Bronchial epithelial cell (primary cell): ENCODE data around the gene PIWIL1. TPM values are rescaled to one million over a fixed set of nuclear protein-coding genes. Genes with fewer than 3 reads are reported as not detected.

ENCODE experiments used
- DNase-seq: peaks from one replicate; pipeline ENCODE4 v3.0.0-alpha.2; 2010; ENCODE audit warnings: low read depth
- FAIRE-seq: peaks from 2 replicates; lab custom pipeline; 2011; peaks lifted over from hg19 to GRCh38; lab: Jason Lieb, UNC
- H3K27me3 ChIP-seq: 2 replicates; pipeline ENCODE4 v1.5.1; 2011; ENCODE audit warnings: low read length; ENCODE audit not compliant: control insufficient read depth, insufficient read depth
- H3K36me3 ChIP-seq: 2 replicates; pipeline ENCODE4 v1.5.1; 2011; ENCODE audit warnings: low read length; ENCODE audit not compliant: control insufficient read depth, insufficient read depth
- H3K4me3 ChIP-seq: 2 replicates; pipeline ENCODE4 v1.5.1; 2011; ENCODE audit warnings: mild to moderate bottlenecking, low read depth, low read length, control low read depth
- total RNA-seq: library from RNA; depleted of rRNA; stranded (reverse); fragments of >200 nt; gene quantifications from 2 replicates; pipeline ENCODE4 v1.2.1, GENCODE V29; 2014
- TF ChIP-seq, protein P1 (sequence below): IDR thresholded peaks from 2 replicates; pipeline ENCODE4 v1.5.1; 2011; ENCODE audit warnings: mild to moderate bottlenecking, moderate library complexity, low read length, control low read depth, inconsistent platforms; ENCODE audit not compliant: insufficient read depth, severe bottlenecking

PIWIL1 gene
- total RNA-seq, 1 donor from 2014 or later, result not detected

DNA sequence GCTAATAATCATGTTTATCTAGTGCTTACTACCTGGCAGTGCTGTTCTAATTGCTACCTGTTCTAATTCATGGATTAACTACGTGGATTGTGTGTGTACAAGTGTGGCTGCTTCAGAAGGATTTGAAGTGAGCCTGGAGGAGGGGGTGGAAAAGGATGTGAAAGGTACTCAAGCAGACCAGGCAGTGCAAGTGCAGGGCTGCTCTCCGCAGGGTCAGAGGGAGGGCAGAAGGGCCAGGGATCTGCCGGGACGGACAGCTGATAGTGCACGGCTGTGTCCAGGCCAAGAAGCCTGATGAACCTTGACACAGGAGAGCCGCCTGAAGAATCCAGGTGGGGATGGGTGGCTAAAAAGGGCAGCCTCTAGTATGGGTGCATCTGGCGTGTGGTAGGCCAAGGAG is 28.5 kb downstream of the PIWIL1 start:
- FAIRE-seq (no peak), DNase-seq (no peak)
- no peaks in the 10 kb centered on the region for H3K36me3 ChIP-seq
- H3K27me3 ChIP-seq, result no peaks in the 10 kb centered on the region
- H3K4me3 ChIP-seq, result no peak overlapping the region
- TF ChIP-seq, protein P1, sequence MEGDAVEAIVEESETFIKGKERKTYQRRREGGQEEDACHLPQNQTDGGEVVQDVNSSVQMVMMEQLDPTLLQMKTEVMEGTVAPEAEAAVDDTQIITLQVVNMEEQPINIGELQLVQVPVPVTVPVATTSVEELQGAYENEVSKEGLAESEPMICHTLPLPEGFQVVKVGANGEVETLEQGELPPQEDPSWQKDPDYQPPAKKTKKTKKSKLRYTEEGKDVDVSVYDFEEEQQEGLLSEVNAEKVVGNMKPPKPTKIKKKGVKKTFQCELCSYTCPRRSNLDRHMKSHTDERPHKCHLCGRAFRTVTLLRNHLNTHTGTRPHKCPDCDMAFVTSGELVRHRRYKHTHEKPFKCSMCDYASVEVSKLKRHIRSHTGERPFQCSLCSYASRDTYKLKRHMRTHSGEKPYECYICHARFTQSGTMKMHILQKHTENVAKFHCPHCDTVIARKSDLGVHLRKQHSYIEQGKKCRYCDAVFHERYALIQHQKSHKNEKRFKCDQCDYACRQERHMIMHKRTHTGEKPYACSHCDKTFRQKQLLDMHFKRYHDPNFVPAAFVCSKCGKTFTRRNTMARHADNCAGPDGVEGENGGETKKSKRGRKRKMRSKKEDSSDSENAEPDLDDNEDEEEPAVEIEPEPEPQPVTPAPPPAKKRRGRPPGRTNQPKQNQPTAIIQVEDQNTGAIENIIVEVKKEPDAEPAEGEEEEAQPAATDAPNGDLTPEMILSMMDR, result no peak

DNA sequence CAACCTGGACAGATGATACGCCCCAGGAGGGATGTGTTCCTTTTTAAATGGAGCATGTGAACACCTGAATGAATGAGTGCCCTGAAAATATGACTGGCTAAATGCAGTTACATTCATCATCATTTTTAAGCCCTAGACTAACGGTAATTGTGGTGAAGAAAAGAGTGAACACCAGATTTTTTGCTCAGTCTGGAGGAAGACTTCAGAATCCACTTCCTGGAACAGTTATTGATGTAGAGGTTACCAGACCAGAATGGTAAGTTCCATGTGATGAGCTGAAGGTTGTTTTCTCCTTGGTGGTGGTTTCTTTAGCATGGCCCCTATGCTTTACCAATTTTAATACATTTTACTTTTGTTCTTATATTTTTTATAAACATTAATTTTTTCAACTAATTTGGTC is 29.3 kb downstream of the PIWIL1 start:
- Histone ChIP-seq H3K36me3 (no peaks in the 10 kb centered on the region), H3K27me3 (no peaks in the 10 kb centered on the region), H3K4me3 (no peak overlapping the region)
- FAIRE-seq (no peak), DNase-seq (no peak)
- TF ChIP-seq, protein P1, result no peak

DNA sequence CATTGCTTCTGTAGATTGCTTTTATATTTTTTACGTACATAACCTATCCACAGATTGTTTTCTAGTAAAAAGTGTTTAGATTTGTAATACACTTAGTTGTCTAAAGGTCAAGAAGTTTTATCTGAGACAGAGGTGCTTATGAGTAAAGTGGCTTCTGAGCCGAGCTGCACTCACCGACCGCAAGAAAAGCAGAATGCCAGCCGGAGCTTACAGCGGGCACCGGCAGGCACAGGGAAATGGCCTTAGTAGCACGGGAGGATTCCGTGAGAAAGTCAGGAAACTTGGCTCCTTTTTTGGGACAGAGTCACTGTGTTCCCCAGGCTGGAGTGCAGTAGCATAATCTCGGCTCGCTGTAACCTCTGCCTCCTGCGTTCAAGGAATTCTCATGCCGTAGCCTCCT is 29.8 kb downstream of the PIWIL1 start:
- Histone ChIP-seq H3K4me3 (no peak overlapping the region), H3K36me3 (no peaks in the 10 kb centered on the region), H3K27me3 (no peaks in the 10 kb centered on the region)
- FAIRE-seq (no peak), DNase-seq (no peak)
- TF ChIP-seq, protein P1, result no peak

DNA sequence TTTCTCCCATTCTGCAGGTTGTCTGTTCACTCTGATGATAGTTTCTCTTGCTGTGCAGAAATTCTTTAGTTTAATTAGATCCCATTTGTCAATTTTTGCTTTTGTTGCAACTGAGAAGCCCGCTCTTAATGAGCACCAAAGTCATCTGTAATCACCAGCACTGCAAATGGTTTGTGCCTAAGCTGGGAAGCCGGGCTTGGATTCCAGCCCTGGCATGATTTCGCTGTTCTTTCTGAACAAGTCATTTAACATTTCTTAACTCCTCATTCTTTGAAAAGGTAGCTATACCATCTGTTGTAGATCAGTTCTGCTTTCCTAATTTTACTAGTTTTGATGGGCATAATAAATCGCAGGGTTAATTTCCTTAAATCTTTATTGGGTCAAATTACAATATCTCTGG is 32.1 kb downstream of the PIWIL1 start:
- Histone ChIP-seq H3K27me3 (no peaks in the 10 kb centered on the region), H3K4me3 (no peak overlapping the region), H3K36me3 (no peaks in the 10 kb centered on the region)
- no peak for DNase-seq
- FAIRE-seq, result no peak
- TF ChIP-seq, protein P1, result no peak

DNA sequence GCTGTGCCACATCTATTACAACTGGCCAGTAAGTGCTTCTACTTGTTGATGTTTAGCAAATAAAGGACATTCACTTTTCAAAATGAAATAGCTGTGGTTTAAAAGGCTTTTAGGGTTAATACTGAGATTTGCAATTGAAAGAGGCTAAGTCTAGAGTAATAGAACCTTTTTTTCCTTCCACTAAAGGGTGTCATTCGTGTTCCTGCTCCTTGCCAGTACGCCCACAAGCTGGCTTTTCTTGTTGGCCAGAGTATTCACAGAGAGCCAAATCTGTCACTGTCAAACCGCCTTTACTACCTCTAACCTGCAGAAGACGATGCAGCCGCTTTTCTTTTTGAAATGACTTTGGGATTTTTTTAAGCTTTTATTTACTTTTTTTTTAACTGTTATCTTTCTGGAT is 33.6 kb downstream of the PIWIL1 start:
- TF ChIP-seq, protein P1, result no peak
- FAIRE-seq, result no peak
- DNase-seq, result no peak
- no peaks in the 10 kb centered on the region for H3K36me3 ChIP-seq
- H3K27me3 ChIP-seq, result peaks cover 1% of the 10 kb centered on the region
- no peak overlapping the region for H3K4me3 ChIP-seq

DNA sequence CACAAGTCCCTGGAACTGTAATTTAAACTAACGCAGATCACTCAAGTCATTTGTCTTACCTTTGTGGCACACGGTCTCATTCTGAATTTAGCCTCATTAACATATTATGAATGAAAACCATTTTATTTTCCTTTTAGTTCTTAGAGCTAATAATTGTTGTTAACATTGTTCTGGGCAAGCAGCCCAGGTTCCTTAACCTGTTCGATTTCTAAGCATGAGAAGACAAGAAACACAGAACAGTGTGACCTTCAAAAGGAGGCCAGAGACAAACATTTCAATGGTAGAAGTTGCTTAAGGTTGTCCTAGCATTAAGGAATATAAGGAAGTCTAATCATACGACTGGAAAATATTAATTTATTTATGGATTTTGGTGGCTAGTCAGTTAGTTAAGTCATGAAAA is 35.2 kb downstream of the PIWIL1 start:
- H3K27me3 ChIP-seq, result peaks cover 1% of the 10 kb centered on the region
- no peak for FAIRE-seq
- no peak overlapping the region for H3K4me3 ChIP-seq
- no peak for DNase-seq
- H3K36me3 ChIP-seq, result no peaks in the 10 kb centered on the region
- TF ChIP-seq, protein P1, result no peak
